ENCODE data around the gene CDK2. TPM values are rescaled to one million over a fixed set of nuclear protein-coding genes. Genes with fewer than 3 reads are reported as not detected.
A peak's percentile ranks its signal among the peaks of the same experiment; 100 is the strongest.

Gene CDK2
- total and polyA plus RNA-seq, 2 of the 4 experiments (the other 2 are of a cell fraction): 42.5 to 61.7 TPM

DNA sequence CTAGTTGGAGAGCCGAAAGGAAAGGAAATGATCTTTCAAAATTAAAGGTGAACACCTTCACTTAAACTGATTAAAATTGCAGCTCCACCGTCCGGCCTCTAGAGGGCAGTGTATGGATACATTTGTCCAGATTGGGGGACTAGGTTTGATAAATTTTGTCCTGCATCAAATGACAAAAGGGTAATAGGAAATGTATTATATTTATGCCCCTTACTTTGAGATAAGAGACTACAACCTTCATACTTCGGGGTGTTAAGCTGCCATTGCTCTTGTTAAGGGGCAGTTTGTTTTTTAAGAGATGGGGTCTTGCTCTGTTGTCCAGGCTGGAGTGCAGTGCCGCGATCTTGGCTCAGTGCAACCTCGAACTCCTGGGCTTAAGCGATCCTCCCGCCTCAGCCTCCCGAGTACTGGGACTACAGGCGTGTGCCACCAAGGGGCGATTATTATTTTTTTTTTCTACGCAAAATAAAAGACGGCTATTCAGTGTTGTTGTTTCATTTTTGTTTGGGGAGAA lies 29.6 kb downstream of the CDK2 start:
- Histone ChIP-seq H4K91ac (ENCODE audit: insufficient read depth, low read depth, low read length) (no peak overlapping the region), H2AK9ac (replicated peaks; ENCODE audit: low read depth, low read length, poor library complexity) (no peak overlapping the region), H3K4me1 (ENCODE audit: control insufficient read depth, insufficient read depth, low read length) (peaks cover 4% of the 10 kb centered on the region), H2BK15ac (ENCODE audit: low read depth, low read length) (no peak overlapping the region), H3K27ac (ENCODE audit: insufficient read depth, low read length) (peak overlapping the region; percentile 13; the same call in 1 of the 2 replicates), H3K9ac (ENCODE audit: low read depth, low read length) (peak overlapping the region; percentile 46; the same call in 1 of the 2 replicates), H2BK120ac (ENCODE audit: low read depth, low read length) (no peak overlapping the region), H3K56ac (ENCODE audit: extremely low read depth, insufficient read depth, low read length) (no peak overlapping the region), H4K5ac (ENCODE audit: low read depth, low read length) (no peak overlapping the region), H2BK5ac (ENCODE audit: low read depth, low read length, poor library complexity, severe bottlenecking) (no peak overlapping the region), H3K18ac (ENCODE audit: low read depth, low read length) (no peak overlapping the region), H4K20me1 (ENCODE audit: insufficient read depth, low read length) (no peaks in the 10 kb centered on the region; the same call in 1 of the 2 replicates), H3K23ac (ENCODE audit: low read depth, low read length) (no peak overlapping the region), H4K8ac (ENCODE audit: low read depth in 2 of 2, low read length in 2 of 2) (no peak overlapping the region), H2AK5ac (ENCODE audit: low read depth, low read length) (no peak overlapping the region), H3K4me3 (ENCODE audit: insufficient read depth, low read depth, low read length) (peak overlapping the region; percentile 68; the same call in 1 of the 2 replicates), H2AFZ (replicated peaks; ENCODE audit: low read length, poor library complexity) (no peak overlapping the region), H3K14ac (replicated peaks; ENCODE audit: low read depth, low read length) (no peak overlapping the region), H3K9me1 (ENCODE audit: insufficient read depth, low read length) (no peaks in the 10 kb centered on the region), H3K79me1 (ENCODE audit: low read depth in 1 of 2, low read length in 2 of 2) (peaks cover 5 to 16% of the 10 kb centered on the region in 2 experiments), H3K27me3 (ENCODE audit: control insufficient read depth, insufficient read depth, low read length) (no peaks in the 10 kb centered on the region), H3K4me2 (ENCODE audit: low read depth, low read length) (peak overlapping the region; percentile 90), H3K9me3 (ENCODE audit: control insufficient read depth, insufficient read depth, low read length) (no peaks in the 10 kb centered on the region), H3K36me3 (ENCODE audit: control insufficient read depth, insufficient read depth, low read length) (peaks cover 21% of the 10 kb centered on the region), H2BK20ac (ENCODE audit: low read depth, low read length) (no peak overlapping the region), H3K4ac (ENCODE audit: low read depth, low read length) (no peak overlapping the region)
- WGBS, 2 experiments (ENCODE audit: extremely low coverage in 2 of 2, insufficient read length in 1 of 2): 93% methylated on average over 3 of the region's 14 CpGs; no CpG with 5 or more reads in 1 of the 2 experiments
- peak; percentile 19 for ATAC-seq (ENCODE audit: low read depth)
- BruUV-seq (replicated peaks): no TSS peak
- dilution Hi-C loops (cut with HindIII; ENCODE audit: low sequenced_read_pairs, unreplicated experiment): no loop called here
- peak; percentile 62 for DNase-seq
- CTCF ChIA-PET: interaction anchor here (0.6 to 1.8 kb wide), 9 partner anchors 9 to 116 kb away, joined by 3 to 8 read pairs (median 3); no protein-coding TSS in a partner anchor
- in situ Hi-C loops (cut with MboI; ENCODE audit: low sequenced_read_pairs): loop anchor here (5.0 kb wide), 1 partner anchor 41 kb away; no protein-coding TSS in a partner anchor
- POLR2A ChIA-PET (ENCODE audit: unreplicated experiment): interaction anchor here (0.5 kb wide), 1 partner anchor 13 kb away, joined by 6 read pairs; no protein-coding TSS in a partner anchor
- intact Hi-C loops (cut with micrococcal nuclease): loop anchor here (1.0 to 10.0 kb wide), 3 partner anchors 33 to 109 kb away; partner anchors contain the start of genes PA2G4 and RPS26
- TF ChIP-seq, protein P1, sequence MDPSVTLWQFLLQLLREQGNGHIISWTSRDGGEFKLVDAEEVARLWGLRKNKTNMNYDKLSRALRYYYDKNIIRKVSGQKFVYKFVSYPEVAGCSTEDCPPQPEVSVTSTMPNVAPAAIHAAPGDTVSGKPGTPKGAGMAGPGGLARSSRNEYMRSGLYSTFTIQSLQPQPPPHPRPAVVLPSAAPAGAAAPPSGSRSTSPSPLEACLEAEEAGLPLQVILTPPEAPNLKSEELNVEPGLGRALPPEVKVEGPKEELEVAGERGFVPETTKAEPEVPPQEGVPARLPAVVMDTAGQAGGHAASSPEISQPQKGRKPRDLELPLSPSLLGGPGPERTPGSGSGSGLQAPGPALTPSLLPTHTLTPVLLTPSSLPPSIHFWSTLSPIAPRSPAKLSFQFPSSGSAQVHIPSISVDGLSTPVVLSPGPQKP (IDR thresholded peaks at IDR 0.05; ENCODE audit: borderline replicate concordance, low read depth, low read length): no peak
- TF ChIP-seq CHD1 (IDR thresholded peaks at IDR 0.05; ENCODE audit: low read depth, low read length): no peak
- TF ChIP-seq MXI1 (IDR thresholded peaks at IDR 0.05; ENCODE audit: borderline replicate concordance, low read depth, low read length): no peak
- no peak for TF ChIP-seq RFX5 (IDR thresholded peaks at IDR 0.05; ENCODE audit: low read depth, low read length)
- no peak for TF ChIP-seq NFE2L2 (IDR thresholded peaks at IDR 0.05; ENCODE audit: low read depth, low read length)
- TF ChIP-seq CEBPB (IDR thresholded peaks at IDR 0.05; ENCODE audit: low read depth, low read length): no peak
- no peak for TF ChIP-seq POLR2A (IDR thresholded peaks at IDR 0.05; ENCODE audit: low read depth, low read length)
- peak; percentile 77 for TF ChIP-seq RAD21 (IDR thresholded peaks at IDR 0.05; ENCODE audit: low read length)
- TF ChIP-seq FOS (IDR thresholded peaks at IDR 0.05; ENCODE audit: low read depth, low read length): no peak
- TF ChIP-seq USF2 (IDR thresholded peaks at IDR 0.05; ENCODE audit: low read depth, low read length): no peak
- no peak for TF ChIP-seq RCOR1 (IDR thresholded peaks at IDR 0.05; ENCODE audit: insufficient replicate concordance, low read length)
- no peak for TF ChIP-seq MAZ (IDR thresholded peaks at IDR 0.05; ENCODE audit: borderline replicate concordance, low read depth, low read length)
- TF ChIP-seq MAFK (IDR thresholded peaks at IDR 0.05; ENCODE audit: low read depth, low read length): no peak
- TF ChIP-seq, protein P2, sequence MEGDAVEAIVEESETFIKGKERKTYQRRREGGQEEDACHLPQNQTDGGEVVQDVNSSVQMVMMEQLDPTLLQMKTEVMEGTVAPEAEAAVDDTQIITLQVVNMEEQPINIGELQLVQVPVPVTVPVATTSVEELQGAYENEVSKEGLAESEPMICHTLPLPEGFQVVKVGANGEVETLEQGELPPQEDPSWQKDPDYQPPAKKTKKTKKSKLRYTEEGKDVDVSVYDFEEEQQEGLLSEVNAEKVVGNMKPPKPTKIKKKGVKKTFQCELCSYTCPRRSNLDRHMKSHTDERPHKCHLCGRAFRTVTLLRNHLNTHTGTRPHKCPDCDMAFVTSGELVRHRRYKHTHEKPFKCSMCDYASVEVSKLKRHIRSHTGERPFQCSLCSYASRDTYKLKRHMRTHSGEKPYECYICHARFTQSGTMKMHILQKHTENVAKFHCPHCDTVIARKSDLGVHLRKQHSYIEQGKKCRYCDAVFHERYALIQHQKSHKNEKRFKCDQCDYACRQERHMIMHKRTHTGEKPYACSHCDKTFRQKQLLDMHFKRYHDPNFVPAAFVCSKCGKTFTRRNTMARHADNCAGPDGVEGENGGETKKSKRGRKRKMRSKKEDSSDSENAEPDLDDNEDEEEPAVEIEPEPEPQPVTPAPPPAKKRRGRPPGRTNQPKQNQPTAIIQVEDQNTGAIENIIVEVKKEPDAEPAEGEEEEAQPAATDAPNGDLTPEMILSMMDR (conservative IDR thresholded peaks at IDR 0.05; ENCODE audit: low read depth, low read length): peak; percentile 91
- TF ChIP-seq BHLHE40 (IDR thresholded peaks at IDR 0.05; ENCODE audit: low read depth, low read length): no peak
